ENCODE data around the gene RELT.
A peak's percentile ranks its signal among the peaks of the same experiment; 100 is the strongest.

RELT gene

GRCh38 chr11:73416786-73417185 lies 40.6 kb downstream of the RELT start:
- Histone ChIP-seq H3K4me3 (no peak overlapping the region), H3K27ac (peak overlapping the region in 1 of 2 donors; percentile 81)
- no peak for DNase-seq (ENCODE audit: low spot score)
- no peak for TF ChIP-seq CTCF (IDR thresholded peaks at IDR 0.05)

- DNase-seq (ENCODE audit: low spot score) = no peak
- H3K27ac ChIP-seq = no peak overlapping the region
- no peak overlapping the region for H3K4me3 ChIP-seq
- no peak for TF ChIP-seq CTCF (IDR thresholded peaks at IDR 0.05)
Observed at GRCh38 chr11:73420136-73420535, 43.9 kb downstream of the RELT start.

- DNase-seq (ENCODE audit: low spot score) = no peak
- no peak for TF ChIP-seq CTCF (IDR thresholded peaks at IDR 0.05)
- Histone ChIP-seq H3K4me3 (no peak overlapping the region), H3K27ac (no peak overlapping the region)
Observed at GRCh38 chr11:73422886-73423285, 46.7 kb downstream of the RELT start.

GRCh38 chr11:73423506-73423905 lies 47.3 kb downstream of the RELT start:
- no peak for DNase-seq (ENCODE audit: low spot score)
- no peak overlapping the region for H3K27ac ChIP-seq
- TF ChIP-seq CTCF (IDR thresholded peaks at IDR 0.05) = no peak
- no peak overlapping the region for H3K4me3 ChIP-seq

- no peak for TF ChIP-seq CTCF (IDR thresholded peaks at IDR 0.05)
- peak overlapping the region in 1 of 2 donors; percentile 70 for H3K27ac ChIP-seq
Observed at GRCh38 chr11:73425108-73425507, 48.9 kb downstream of the RELT start.

GRCh38 chr11:73426219-73426850 lies 50.1 kb downstream of the RELT start:
- TF ChIP-seq CTCF (IDR thresholded peaks at IDR 0.05) = no peak
- no peak overlapping the region for H3K4me3 ChIP-seq
- H3K27ac ChIP-seq = peak overlapping the region in 1 of 2 donors; percentile 70
- no peak for DNase-seq (ENCODE audit: low spot score)

More at GRCh38 chr11:73425108-73425507, 48.9 kb downstream of the RELT start:
- DNase-seq (ENCODE audit: low spot score) = no peak
- H3K4me3 ChIP-seq = no peak overlapping the region

GRCh38 chr11:73428227-73428626 lies 52.0 kb downstream of the RELT start:
- TF ChIP-seq CTCF (IDR thresholded peaks at IDR 0.05) = no peak
- Histone ChIP-seq H3K27ac (no peak overlapping the region), H3K4me3 (no peak overlapping the region)
- DNase-seq (ENCODE audit: low spot score) = no peak

Measured in coronary artery (tissue), 2 donors.